DMS153 treated with DMSO at 0.1 percent for 48 hours (cell line): ENCODE measurements around the gene FAM193A.
"Not testable (repeated sequence)": the region's sequence is repeated elsewhere in the genome, so short reads cannot be mapped to it uniquely, and the experiment has no call there.

Experiments used
- DNase-seq: peaks from one replicate; lab custom pipeline; 2025; ENCODE audit not compliant: unreplicated experiment; lab: John Stamatoyannopoulos, UW

The FAM193A gene

DNA sequence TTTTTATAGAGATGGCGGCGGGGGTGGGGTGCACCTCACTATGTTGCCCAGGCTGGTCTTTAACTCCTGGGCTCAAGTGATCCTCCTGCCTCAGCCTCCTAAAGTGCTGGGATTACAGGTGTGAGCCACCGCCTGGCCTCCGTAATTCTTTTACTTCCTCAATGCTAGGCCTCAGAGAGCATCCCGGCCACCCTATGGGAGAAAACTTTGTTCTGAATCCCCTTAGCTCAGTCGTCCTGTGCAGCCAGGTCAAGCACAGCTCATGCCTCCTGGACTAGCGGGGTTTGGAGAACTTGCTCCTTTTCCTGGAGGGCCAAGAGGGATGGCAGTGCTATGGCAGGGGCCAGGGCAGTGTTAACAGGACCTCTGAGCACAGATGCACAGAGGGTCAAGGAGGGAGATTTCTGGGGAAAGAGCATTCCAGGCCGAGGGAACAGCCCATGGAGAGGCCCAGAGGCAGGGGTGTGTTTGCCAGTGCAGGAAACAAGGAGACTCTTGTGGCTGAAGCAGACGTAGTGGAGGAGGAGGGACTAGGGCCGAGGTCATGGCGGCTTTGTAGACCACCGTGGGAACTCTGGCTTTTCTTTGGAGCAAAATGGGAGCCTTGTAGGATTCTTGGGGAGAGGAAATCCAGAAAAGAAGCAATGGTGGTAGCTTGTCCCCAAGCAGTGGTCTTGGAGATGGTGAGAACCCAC lies 229.5 kb downstream of the FAM193A start:
- DNase-seq: no peak

DNA sequence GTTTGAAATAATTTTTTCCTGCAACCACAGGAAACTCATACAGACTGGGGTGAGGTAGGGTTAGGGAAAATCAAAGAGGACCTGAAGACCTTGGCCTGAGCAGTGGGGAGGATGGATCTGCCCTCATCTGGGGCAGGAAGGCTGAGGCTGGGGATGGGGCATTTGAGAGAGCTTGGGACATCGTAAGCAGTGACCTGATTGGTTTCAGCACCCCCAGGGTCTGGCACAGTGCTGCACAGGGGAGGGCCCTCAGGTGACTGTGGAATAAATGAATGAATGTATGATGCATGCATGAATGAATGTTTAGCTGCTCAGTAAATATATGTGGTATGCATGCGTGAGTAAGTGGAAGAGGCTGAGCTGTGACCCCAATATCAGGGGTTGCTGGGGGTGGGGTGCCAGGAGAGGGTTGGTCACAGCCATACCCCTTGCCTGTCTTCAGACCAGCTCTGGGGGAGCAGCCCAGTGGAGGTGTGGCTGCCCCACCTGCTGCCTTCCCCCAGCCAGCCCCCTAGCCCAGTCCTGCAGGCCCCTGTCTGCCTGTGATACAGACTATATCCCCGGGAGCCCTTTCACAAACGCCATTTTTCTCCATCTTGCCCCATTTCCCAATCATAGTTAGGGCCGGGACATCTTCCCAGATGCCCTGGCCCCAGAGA lies 230.7 kb downstream of the FAM193A start:
- DNase-seq: no peak

DNA sequence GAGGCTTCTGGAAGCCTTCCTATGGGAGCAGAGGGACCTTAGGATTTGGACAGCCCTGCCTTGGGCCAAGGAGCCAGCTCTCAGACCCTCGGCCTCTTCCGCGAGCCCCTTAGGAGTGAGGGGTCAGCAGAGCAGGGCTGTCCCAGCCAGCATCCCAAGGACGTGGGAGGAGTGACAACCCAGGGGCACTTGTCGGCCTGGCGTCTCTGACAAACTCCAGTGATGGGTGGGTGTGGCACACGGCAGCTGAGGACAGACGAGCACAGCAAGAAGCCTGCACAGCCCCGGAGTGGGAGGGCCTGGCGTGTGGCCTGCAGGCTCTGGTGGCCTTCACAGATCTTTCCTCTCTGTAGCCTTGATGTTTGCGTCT lies 231.2 kb downstream of the FAM193A start:
- DNase-seq: no peak

DNA sequence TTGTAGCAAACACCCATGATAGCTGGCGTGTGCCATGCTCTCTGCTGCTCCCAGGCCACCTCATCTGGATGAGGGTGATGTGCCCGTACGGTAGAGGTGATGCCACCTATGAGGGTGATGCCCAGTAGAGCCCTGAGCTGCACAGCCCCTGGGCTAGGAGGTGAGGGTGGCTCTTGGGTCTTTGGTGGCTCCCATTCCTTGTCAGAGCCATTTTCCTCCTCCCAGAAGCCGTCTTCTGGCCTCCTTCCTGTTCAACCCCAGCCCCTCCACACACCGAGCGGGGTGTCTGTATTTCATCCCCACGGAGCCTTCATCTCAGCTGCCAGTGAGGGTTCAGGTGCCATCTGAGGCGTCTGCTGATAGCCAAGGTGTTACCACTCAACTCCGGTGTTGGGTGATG lies 231.7 kb downstream of the FAM193A start:
- DNase-seq: no peak

DNA sequence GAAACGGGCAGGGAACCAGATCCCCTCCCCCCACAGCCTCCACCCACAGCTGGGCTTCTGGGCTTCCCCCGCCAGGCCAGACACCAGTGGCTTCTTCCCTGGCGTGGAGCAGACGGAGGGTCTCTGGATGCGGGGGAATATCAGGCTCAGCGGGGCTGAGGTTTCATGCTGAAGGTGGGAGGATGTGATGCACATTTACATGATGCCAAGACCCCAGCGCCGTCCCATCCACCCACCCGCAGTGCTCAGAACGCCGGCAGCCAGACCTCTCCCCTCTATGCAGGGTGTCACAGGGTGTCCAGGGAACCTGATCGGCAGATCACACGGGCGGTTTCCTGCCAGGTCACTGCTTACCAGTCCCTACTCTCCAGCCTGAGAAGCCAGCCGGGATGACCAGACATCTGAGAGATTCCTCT lies 232.5 kb downstream of the FAM193A start:
- no peak for DNase-seq

DNA sequence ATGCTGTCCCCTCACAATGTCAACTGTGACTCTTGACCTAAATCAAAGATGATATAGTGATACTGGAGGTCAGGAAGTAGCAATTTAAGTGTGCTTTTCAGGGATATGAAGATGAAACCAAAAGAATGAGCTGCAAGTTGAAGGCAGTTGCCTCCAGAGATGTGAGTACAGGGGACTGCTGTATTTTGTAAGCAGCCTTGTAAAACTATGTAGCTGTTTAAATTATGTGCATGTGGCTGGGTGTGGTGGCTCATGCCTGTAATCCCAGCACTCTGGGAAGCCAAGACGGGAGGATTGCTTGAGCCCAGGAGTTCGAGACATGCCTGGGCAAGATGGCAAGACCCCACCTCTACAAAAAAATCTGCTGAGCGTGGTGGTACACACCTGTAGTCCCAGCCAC lies 234.8 kb downstream of the FAM193A start:
- DNase-seq: no peak

DNA sequence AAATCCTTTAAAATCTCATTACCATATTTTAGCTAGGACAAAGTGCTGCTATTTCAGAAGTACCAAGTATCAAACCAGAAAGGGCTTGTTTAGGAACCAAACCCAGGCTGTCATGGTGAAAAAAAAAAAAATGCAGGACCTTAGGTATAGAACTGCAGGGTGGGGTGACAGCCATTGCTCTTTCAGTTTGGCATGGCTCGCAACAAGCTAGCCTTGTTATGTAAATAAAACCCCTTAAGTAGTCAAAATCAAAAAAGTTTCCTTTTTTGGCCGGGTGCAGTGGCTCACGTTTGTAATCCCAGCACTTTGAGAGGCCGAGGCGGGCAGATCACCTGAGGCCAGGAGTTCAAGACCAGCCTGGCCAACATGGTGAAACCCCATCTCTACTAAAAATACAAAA lies 244.2 kb downstream of the FAM193A start:
- DNase-seq: not testable (repeated sequence)

DNA sequence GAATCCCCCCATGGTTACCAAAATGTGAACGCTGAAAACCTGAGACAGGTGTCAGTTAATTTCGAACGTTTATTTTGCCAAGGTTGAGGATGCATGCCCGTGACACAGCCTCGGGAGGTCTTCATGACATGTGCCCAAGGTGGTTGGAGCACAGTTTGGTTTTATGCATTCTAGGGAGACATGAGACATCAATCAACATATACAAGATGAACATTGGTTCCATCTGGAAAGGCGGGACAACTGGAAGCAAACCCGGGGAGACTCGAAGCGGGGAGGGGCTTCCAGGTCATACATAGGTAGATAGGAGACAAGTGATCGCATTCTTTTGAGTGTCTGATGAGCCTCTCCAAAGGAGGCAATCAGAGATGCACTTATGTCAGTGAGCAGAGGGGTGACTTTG lies 245.5 kb downstream of the FAM193A start:
- no peak for DNase-seq
